Loucy (cell line): ENCODE results near the gene GATA1.

Experiments
- H2AFZ ChIP-seq: fragments of 200-600 bp; sonication (generic); 2 replicates; pipeline ENCODE4 v1.6.0; 2016; ENCODE audit warnings: antibody characterized with exemption, mild to moderate bottlenecking, low read length, moderate library complexity
- H3F3A ChIP-seq: fragments of 200-600 bp; 2 replicates; pipeline ENCODE4 v1.6.0; 2016; ENCODE audit warnings: antibody characterized with exemption, low read depth, mild to moderate bottlenecking
- H3K27me3 ChIP-seq: fragments of 200-600 bp; sonication (generic); 2 replicates; pipeline ENCODE4 v1.6.1; 2014; ENCODE audit warnings: low read length, mild to moderate bottlenecking; ENCODE audit not compliant: insufficient read depth, poor library complexity, severe bottlenecking
- H3K36me3 ChIP-seq: fragments of 200-600 bp; sonication (generic); 2 replicates; pipeline ENCODE4 v1.6.1; 2016; ENCODE audit warnings: low read length; ENCODE audit not compliant: insufficient read depth
- H3K4me1 ChIP-seq: fragments of 200-600 bp; sonication (generic); 2 replicates; pipeline ENCODE4 v1.5.1; 2014; ENCODE audit warnings: low read length, mild to moderate bottlenecking; ENCODE audit not compliant: insufficient read depth, poor library complexity, severe bottlenecking
- H3K4me2 ChIP-seq: fragments of 200-600 bp; sonication (generic); 2 replicates; pipeline ENCODE4 v1.6.0; 2014; ENCODE audit warnings: antibody characterized with exemption, low read length, low read depth, mild to moderate bottlenecking; ENCODE audit not compliant: poor library complexity, severe bottlenecking
- H3K4me3 ChIP-seq: fragments of 200-600 bp; sonication (generic); 2 replicates; pipeline ENCODE4 v1.5.1; 2014; ENCODE audit warnings: low read length, mild to moderate bottlenecking, mixed read lengths; ENCODE audit not compliant: poor library complexity, severe bottlenecking
- H3K79me2 ChIP-seq: fragments of 200-600 bp; sonication (generic); 2 replicates; pipeline ENCODE4 v1.6.1; 2014; ENCODE audit warnings: low read length; ENCODE audit not compliant: insufficient read depth
- H3K9ac ChIP-seq: fragments of 200-600 bp; sonication (generic); 2 replicates; pipeline ENCODE4 v1.6.0; 2014; ENCODE audit warnings: mild to moderate bottlenecking, low read depth, low read length, moderate library complexity; ENCODE audit not compliant: poor library complexity, severe bottlenecking
- H3K9me2 ChIP-seq: fragments of 200-600 bp; sonication (generic); replicated peaks from 2 replicates; pipeline ENCODE4 v1.6.1; 2016; ENCODE audit warnings: low read depth, low read length, mixed read lengths
- H3K9me3 ChIP-seq: fragments of 200-600 bp; sonication (generic); 2 replicates; pipeline ENCODE4 v1.6.1; 2014; ENCODE audit warnings: mild to moderate bottlenecking, antibody characterized with exemption, low read length, low read depth; ENCODE audit not compliant: insufficient read depth
- H4K20me1 ChIP-seq: fragments of 200-600 bp; sonication (generic); 2 replicates; pipeline ENCODE4 v1.6.0; 2014; ENCODE audit warnings: antibody characterized with exemption, low read length, mild to moderate bottlenecking; ENCODE audit not compliant: insufficient read depth, poor library complexity, severe bottlenecking
- EZH2phosphoT487 ChIP-seq: fragments of 200-600 bp; IDR thresholded peaks from 2 replicates; pipeline ENCODE4 v1.6.1; 2018; ENCODE audit warnings: antibody characterized with exemption, mild to moderate bottlenecking, moderate library complexity, borderline replicate concordance
- TF ChIP-seq, protein P1 (sequence below): fragments of 200-600 bp; sonication (generic); conservative IDR thresholded peaks from 2 replicates; pipeline ENCODE4 v1.5.1; 2014; ENCODE audit warnings: mild to moderate bottlenecking, antibody characterized with exemption, low read length

Gene GATA1

DNA sequence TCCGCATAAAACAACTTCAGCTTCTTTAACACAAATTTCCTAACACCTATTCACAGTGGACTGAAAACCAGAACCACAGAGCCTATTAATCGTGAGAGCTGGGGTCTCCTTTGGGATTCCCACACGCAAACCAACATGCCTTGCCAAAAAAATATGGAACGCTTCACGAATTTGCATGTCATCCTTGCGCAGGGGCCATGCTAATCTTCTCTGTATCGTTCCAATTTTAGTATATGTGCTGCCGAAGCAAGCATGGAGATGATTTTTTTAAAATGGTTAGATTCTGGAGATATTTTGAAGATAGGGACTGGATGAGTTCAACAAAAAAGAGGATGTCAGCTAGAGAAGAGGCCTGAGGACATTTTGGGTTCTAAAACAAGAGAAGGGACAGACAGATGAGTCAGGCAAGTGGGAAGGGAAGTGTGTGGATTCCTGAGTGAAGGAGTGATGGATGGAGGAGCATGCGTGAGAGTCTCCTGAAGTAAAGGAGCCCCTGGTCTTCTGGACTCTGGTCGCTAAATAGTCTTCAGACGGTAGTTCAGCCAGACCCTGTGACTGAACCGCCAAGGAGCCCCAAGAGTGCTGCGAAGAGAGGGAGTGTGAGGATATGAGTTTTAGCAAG is 9.5 kb upstream of the GATA1 start:
- Histone ChIP-seq H3K9ac (no peak overlapping the region), H4K20me1 (no peaks in the 10 kb centered on the region), H3K9me3 (no peaks in the 10 kb centered on the region), H3K79me2 (no peaks in the 10 kb centered on the region), H3K4me1 (no peaks in the 10 kb centered on the region), H3K4me3 (no peak overlapping the region), H3K27me3 (no peaks in the 10 kb centered on the region), H3F3A (no peaks in the 10 kb centered on the region), H3K4me2 (no peak overlapping the region), H2AFZ (no peak overlapping the region), H3K36me3 (no peaks in the 10 kb centered on the region), H3K9me2 (no peaks in the 10 kb centered on the region)
- TF ChIP-seq, protein P1, sequence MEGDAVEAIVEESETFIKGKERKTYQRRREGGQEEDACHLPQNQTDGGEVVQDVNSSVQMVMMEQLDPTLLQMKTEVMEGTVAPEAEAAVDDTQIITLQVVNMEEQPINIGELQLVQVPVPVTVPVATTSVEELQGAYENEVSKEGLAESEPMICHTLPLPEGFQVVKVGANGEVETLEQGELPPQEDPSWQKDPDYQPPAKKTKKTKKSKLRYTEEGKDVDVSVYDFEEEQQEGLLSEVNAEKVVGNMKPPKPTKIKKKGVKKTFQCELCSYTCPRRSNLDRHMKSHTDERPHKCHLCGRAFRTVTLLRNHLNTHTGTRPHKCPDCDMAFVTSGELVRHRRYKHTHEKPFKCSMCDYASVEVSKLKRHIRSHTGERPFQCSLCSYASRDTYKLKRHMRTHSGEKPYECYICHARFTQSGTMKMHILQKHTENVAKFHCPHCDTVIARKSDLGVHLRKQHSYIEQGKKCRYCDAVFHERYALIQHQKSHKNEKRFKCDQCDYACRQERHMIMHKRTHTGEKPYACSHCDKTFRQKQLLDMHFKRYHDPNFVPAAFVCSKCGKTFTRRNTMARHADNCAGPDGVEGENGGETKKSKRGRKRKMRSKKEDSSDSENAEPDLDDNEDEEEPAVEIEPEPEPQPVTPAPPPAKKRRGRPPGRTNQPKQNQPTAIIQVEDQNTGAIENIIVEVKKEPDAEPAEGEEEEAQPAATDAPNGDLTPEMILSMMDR = no peak
- TF ChIP-seq EZH2phosphoT487 = no peak

DNA sequence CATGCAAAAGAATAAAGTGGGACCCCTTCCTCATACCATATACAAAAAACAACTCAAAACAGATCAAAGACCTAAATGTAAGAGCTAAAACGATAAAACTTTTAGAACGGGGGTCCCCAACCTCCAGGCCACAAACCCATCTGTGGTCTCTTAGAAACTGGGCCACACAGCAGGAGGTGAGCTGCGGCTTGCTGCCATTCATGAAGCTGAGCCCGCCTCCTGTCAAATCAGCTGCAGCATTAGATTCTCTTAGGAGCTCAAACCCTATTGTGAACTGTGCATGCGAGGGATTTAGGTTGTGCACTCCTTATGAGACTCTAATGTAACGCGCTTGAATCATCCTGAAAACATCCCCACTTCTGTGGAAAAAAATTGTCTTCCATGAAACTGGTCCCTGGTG is 7.0 kb upstream of the GATA1 start:
- no peaks in the 10 kb centered on the region for H3K79me2 ChIP-seq
- TF ChIP-seq, protein P1 = no peak
- TF ChIP-seq EZH2phosphoT487 = no peak
- no peaks in the 10 kb centered on the region for H3K9me3 ChIP-seq
- H2AFZ ChIP-seq = no peak overlapping the region
- no peaks in the 10 kb centered on the region for H3K9me2 ChIP-seq
- H3K27me3 ChIP-seq = no peaks in the 10 kb centered on the region
- no peaks in the 10 kb centered on the region for H3K36me3 ChIP-seq
- H3F3A ChIP-seq = no peaks in the 10 kb centered on the region
- no peak overlapping the region for H3K9ac ChIP-seq
- H3K4me2 ChIP-seq = no peak overlapping the region
- no peaks in the 10 kb centered on the region for H3K4me1 ChIP-seq
- no peaks in the 10 kb centered on the region for H4K20me1 ChIP-seq
- no peak overlapping the region for H3K4me3 ChIP-seq

DNA sequence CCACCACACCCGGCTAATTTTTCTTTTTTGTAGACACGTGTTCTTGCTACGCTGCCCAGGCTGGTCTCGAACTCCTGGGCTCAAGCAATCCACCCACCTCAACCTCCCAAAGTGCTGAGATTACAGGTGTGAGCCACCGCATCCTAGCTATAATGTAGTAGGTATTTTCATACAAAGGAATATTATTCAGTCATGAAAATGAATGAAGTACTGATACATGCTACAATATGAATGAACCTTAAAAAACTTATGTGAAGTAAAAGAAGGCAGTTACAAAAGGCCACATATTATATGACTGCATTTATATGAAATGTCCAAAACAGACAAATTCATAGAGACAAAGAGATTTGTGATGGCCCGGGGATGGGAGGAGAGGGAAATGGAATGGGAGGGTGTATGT is 4.7 kb upstream of the GATA1 start:
- no peaks in the 10 kb centered on the region for H4K20me1 ChIP-seq
- H3K4me1 ChIP-seq = no peaks in the 10 kb centered on the region
- no peaks in the 10 kb centered on the region for H3K9me3 ChIP-seq
- H3K9me2 ChIP-seq = no peaks in the 10 kb centered on the region
- H3K4me2 ChIP-seq = no peak overlapping the region
- TF ChIP-seq, protein P1 = no peak
- TF ChIP-seq EZH2phosphoT487 = no peak
- no peaks in the 10 kb centered on the region for H3F3A ChIP-seq
- H3K79me2 ChIP-seq = no peaks in the 10 kb centered on the region
- no peak overlapping the region for H2AFZ ChIP-seq
- H3K9ac ChIP-seq = no peak overlapping the region
- H3K27me3 ChIP-seq = no peaks in the 10 kb centered on the region
- no peak overlapping the region for H3K4me3 ChIP-seq
- H3K36me3 ChIP-seq = no peaks in the 10 kb centered on the region
